ENCODE measurements around the gene C1orf159.

Gene C1orf159

GRCh38 chr1:1053022-1053421 is 62.9 kb downstream of the C1orf159 start:
- no peak for DNase-seq (ENCODE audit: low read depth)

GRCh38 chr1:1052003-1052840 is 63.7 kb downstream of the C1orf159 start:
- no peak for DNase-seq (ENCODE audit: low read depth)

- DNase-seq (ENCODE audit: low read depth): no peak
These were observed 64.6 kb downstream of the C1orf159 start for GRCh38 chr1:1051127-1051810.

- no peak for DNase-seq (ENCODE audit: low read depth)
These were observed 65.3 kb downstream of the C1orf159 start for GRCh38 chr1:1050577-1051052.

GRCh38 chr1:1049318-1050165 is 66.3 kb downstream of the C1orf159 start:
- DNase-seq (ENCODE audit: low read depth): no peak

- no peak for DNase-seq (ENCODE audit: low read depth)
These were observed 67.1 kb downstream of the C1orf159 start for GRCh38 chr1:1048765-1049164.

GRCh38 chr1:1047963-1048362 is 67.9 kb downstream of the C1orf159 start:
- no peak for DNase-seq (ENCODE audit: low read depth)

- DNase-seq (ENCODE audit: low read depth): no peak
These were observed 68.5 kb downstream of the C1orf159 start for GRCh38 chr1:1047407-1047806.

- DNase-seq (ENCODE audit: low read depth): no peak
These were observed 69.1 kb downstream of the C1orf159 start for GRCh38 chr1:1046767-1047166.

GRCh38 chr1:1046243-1046642 is 69.6 kb downstream of the C1orf159 start:
- DNase-seq (ENCODE audit: low read depth): no peak

GRCh38 chr1:1045129-1045528 is 70.8 kb downstream of the C1orf159 start:
- DNase-seq (ENCODE audit: low read depth): no peak

- no peak for DNase-seq (ENCODE audit: low read depth)
These were observed 71.3 kb downstream of the C1orf159 start for GRCh38 chr1:1044455-1045078.

- no peak for DNase-seq (ENCODE audit: low read depth)
These were observed 72.0 kb downstream of the C1orf159 start for GRCh38 chr1:1043921-1044320.

- DNase-seq (ENCODE audit: low read depth): no peak
These were observed 72.5 kb downstream of the C1orf159 start for GRCh38 chr1:1043411-1043810.

GRCh38 chr1:1042835-1043234 is 73.1 kb downstream of the C1orf159 start:
- DNase-seq (ENCODE audit: low read depth): no peak

GRCh38 chr1:1041873-1042272 is 74.0 kb downstream of the C1orf159 start:
- DNase-seq (ENCODE audit: low read depth): no peak

GRCh38 chr1:1041092-1041523 is 74.8 kb downstream of the C1orf159 start:
- DNase-seq (ENCODE audit: low read depth): no peak

- peak; percentile 47 for DNase-seq (ENCODE audit: low read depth)
These were observed 75.6 kb downstream of the C1orf159 start for GRCh38 chr1:1040004-1040991.

- DNase-seq (ENCODE audit: low read depth): no peak
These were observed 76.6 kb downstream of the C1orf159 start for GRCh38 chr1:1039145-1039910.

- DNase-seq (ENCODE audit: low read depth): no peak
These were observed 77.2 kb downstream of the C1orf159 start for GRCh38 chr1:1038694-1039093.

Data from fibroblast of the conjunctiva (primary cell).